Measurements from ENCODE around the gene AOC1.

Gene AOC1

GRCh38 chr7:150858236-150859197, 6.2 kb downstream of the AOC1 start:
- no peak for DNase-seq (ENCODE audit: low read depth)

- DNase-seq (ENCODE audit: low read depth), result no peak
Observed at GRCh38 chr7:150860291-150860977, 8.1 kb downstream of the AOC1 start.

- no peak for DNase-seq (ENCODE audit: low read depth)
Observed at GRCh38 chr7:150860978-150861295, 8.6 kb downstream of the AOC1 start.

GRCh38 chr7:150862356-150862755, 10.0 kb downstream of the AOC1 start:
- DNase-seq (ENCODE audit: low read depth), result no peak

GRCh38 chr7:150863946-150864345, 11.6 kb downstream of the AOC1 start:
- DNase-seq (ENCODE audit: low read depth), result no peak

GRCh38 chr7:150866932-150867564, 14.7 kb downstream of the AOC1 start:
- DNase-seq (ENCODE audit: low read depth), result no peak

- no peak for DNase-seq (ENCODE audit: low read depth)
Observed at GRCh38 chr7:150867605-150868004, 15.3 kb downstream of the AOC1 start.

- DNase-seq (ENCODE audit: low read depth), result no peak
Observed at GRCh38 chr7:150869467-150869866, 17.1 kb downstream of the AOC1 start.

- DNase-seq (ENCODE audit: low read depth), result no peak
Observed at GRCh38 chr7:150871601-150872000, 19.3 kb downstream of the AOC1 start.

- DNase-seq (ENCODE audit: low read depth), result peak; percentile 28
Observed at GRCh38 chr7:150874401-150875198, 22.3 kb downstream of the AOC1 start.

- no peak for DNase-seq (ENCODE audit: low read depth)
Observed at GRCh38 chr7:150875791-150876190, 23.5 kb downstream of the AOC1 start.

- peak; percentile 86 for DNase-seq (ENCODE audit: low read depth)
Observed at GRCh38 chr7:150876817-150877526, 24.7 kb downstream of the AOC1 start.

- no peak for DNase-seq (ENCODE audit: low read depth)
Observed at GRCh38 chr7:150877536-150877935, 25.2 kb downstream of the AOC1 start.

- DNase-seq (ENCODE audit: low read depth), result no peak
Observed at GRCh38 chr7:150879345-150879744, 27.0 kb downstream of the AOC1 start.

GRCh38 chr7:150881189-150881588, 28.9 kb downstream of the AOC1 start:
- DNase-seq (ENCODE audit: low read depth), result no peak

- DNase-seq (ENCODE audit: low read depth), result no peak
Observed at GRCh38 chr7:150890853-150891584, 38.7 kb downstream of the AOC1 start.

GRCh38 chr7:150891740-150892139, 39.4 kb downstream of the AOC1 start:
- DNase-seq (ENCODE audit: low read depth), result no peak

- no peak for DNase-seq (ENCODE audit: low read depth)
Observed at GRCh38 chr7:150895809-150896208, 43.5 kb downstream of the AOC1 start.

GRCh38 chr7:150896562-150897209, 44.4 kb downstream of the AOC1 start:
- DNase-seq (ENCODE audit: low read depth), result no peak

Measured in fibroblast of the conjunctiva (primary cell).